HepG2 (cell line): ENCODE results near the gene ST6GALNAC2. TPM values are rescaled to one million over a fixed set of nuclear protein-coding genes. Genes with fewer than 3 reads are reported as not detected.

ENCODE experiments used
- ATAC-seq: fragments of 200-7000 bp; cut with Tn5 transposase; 3 replicates; pipeline ENCODE4 v1.9.1; 2020; ENCODE audit warnings: mild to moderate bottlenecking, moderate library complexity
- BruUV-seq: library from RNA; stranded (reverse); fragments of 400-500 nt; replicated peaks from 2 replicates; lab custom pipeline; 2021; lab: Mats Ljungman, UMichigan
- CTCF ChIA-PET: fragments of 300-600 bp; formaldehyde crosslinking; extraction: SDS; loops from one replicate; lab custom pipeline; 2021; ENCODE audit warnings: low total read pairs, inconsistent platforms, low intra/inter-chr PET ratio; lab: Yijun Ruan, JAX
- POLR2A ChIA-PET: fragments of 350-600 bp; sonication (Branson Sonifier 250); formaldehyde crosslinking; loops from one replicate; lab custom pipeline; 2020; ENCODE audit warnings: antibody characterized with exemption, inconsistent platforms; lab: Yijun Ruan, JAX
- DNase-seq: peaks from one replicate; pipeline ENCODE4 v3.0.0-alpha.2; 2015; ENCODE audit warnings: low spot score
- FAIRE-seq: peaks from 3 replicates; lab custom pipeline; 2011; peaks lifted over from hg19 to GRCh38; lab: Jason Lieb, UNC
- H2AFZ ChIP-seq: one replicate; pipeline ENCODE4 v1.6.1; 2011; ENCODE audit warnings: low read length, inconsistent platforms
- H3K27ac ChIP-seq: fragments of 300-600 bp; 3 replicates; pipeline ENCODE4 v1.8.0; 2011; ENCODE audit warnings: mixed run types, mild to moderate bottlenecking, mixed read lengths, low read length, inconsistent platforms; ENCODE audit not compliant: insufficient read depth; ENCODE audit errors: extremely low read length
- H3K27me3 ChIP-seq, 2 experiments: fragments of 200-600 bp in 1 of 2; 2 replicates in 1 of 2; 3 replicates in 1 of 2; pipeline versions ENCODE4 v1.6.0 to v1.8.0; 2011; ENCODE audit warnings: low read length in 2 of 2, mild to moderate bottlenecking in 2 of 2, moderate library complexity in 2 of 2, inconsistent platforms in 1 of 2; ENCODE audit not compliant: insufficient read depth in 2 of 2, control insufficient read depth in 1 of 2
- H3K36me3 ChIP-seq, 2 experiments: fragments of 200-600 bp in 1 of 2; replicated peaks in 1 of 2; 2 replicates in 1 of 2; 3 replicates in 1 of 2; pipeline versions ENCODE4 v1.5.1 to v1.8.0; 2011; ENCODE audit warnings: low read length in 2 of 2, inconsistent platforms in 1 of 2; ENCODE audit not compliant: insufficient read depth in 2 of 2, control insufficient read depth in 1 of 2
- H3K4me1 ChIP-seq: 2 replicates; pipeline ENCODE4 v1.5.1; 2012; ENCODE audit warnings: low read length, inconsistent platforms; ENCODE audit not compliant: insufficient read depth
- H3K4me2 ChIP-seq: 2 replicates; pipeline ENCODE4 v1.6.0; 2011; ENCODE audit warnings: low read depth, low read length, inconsistent platforms
- H3K4me3 ChIP-seq, 3 experiments: fragments of 200-600 bp in 1 of 3; sonication (generic), shearing (Covaris generic) in 1 of 3; replicated peaks in 1 of 3; 2 replicates each; pipeline ENCODE4 v1.5.1; 2011 to 2016; ENCODE audit warnings: low read length in 3 of 3, inconsistent platforms in 2 of 3, low read depth in 2 of 3, mild to moderate bottlenecking in 2 of 3, control low read depth in 1 of 3, mixed read lengths in 1 of 3; ENCODE audit not compliant: insufficient read depth in 1 of 3
- H3K79me2 ChIP-seq: one replicate; pipeline ENCODE4 v1.6.1; 2011; ENCODE audit warnings: low read length, inconsistent platforms; ENCODE audit not compliant: insufficient read depth
- H3K9ac ChIP-seq: 2 replicates; pipeline ENCODE4 v1.6.0; 2011; ENCODE audit warnings: mild to moderate bottlenecking, low read depth, low read length, inconsistent platforms; ENCODE audit not compliant: insufficient read depth
- H3K9me3 ChIP-seq: 2 replicates; pipeline ENCODE4 v1.5.1; 2012; ENCODE audit warnings: mild to moderate bottlenecking, low read length
- H4K20me1 ChIP-seq: 2 replicates; pipeline ENCODE4 v1.6.0; 2011; ENCODE audit warnings: inconsistent platforms, mild to moderate bottlenecking, low read length, moderate library complexity; ENCODE audit not compliant: insufficient read depth
- CEBPG ChIP-seq: IDR thresholded peaks from 2 replicates; pipeline ENCODE4 v1.6.1; 2016
- DNMT3B ChIP-seq: conservative IDR thresholded peaks from 2 replicates; pipeline ENCODE4 v1.6.1; 2016; ENCODE audit warnings: missing biosample characterization, control low read depth
- FIP1L1 ChIP-seq: fragments of 200-400 bp; formaldehyde crosslinking; IDR thresholded peaks from 2 replicates; pipeline ENCODE4 v1.6.1; 2018; ENCODE audit warnings: low read depth, mild to moderate bottlenecking, low read length, moderate library complexity, borderline replicate concordance; ENCODE audit not compliant: insufficient read depth
- FOXJ3 ChIP-seq: sonication (generic); formaldehyde crosslinking; IDR thresholded peaks from 2 replicates; pipeline ENCODE4 v1.4.0; 2020; ENCODE audit warnings: missing genetic modification reagents, mild to moderate bottlenecking, borderline replicate concordance
- KDM2A ChIP-seq: sonication (generic); formaldehyde crosslinking; IDR thresholded peaks from 2 replicates; pipeline ENCODE4 v1.4.0; 2020; ENCODE audit warnings: low read depth, missing genetic modification reagents, borderline replicate concordance
- KDM3A ChIP-seq: IDR thresholded peaks from 2 replicates; pipeline ENCODE4 v1.6.1; 2018; ENCODE audit warnings: low read depth, missing compliant biosample characterization
- MAFF ChIP-seq: IDR thresholded peaks from 2 replicates; pipeline ENCODE4 v1.6.1; 2011; ENCODE audit warnings: low read depth, low read length, improper control_type of control experiment
- NRL ChIP-seq: sonication (generic); formaldehyde crosslinking; IDR thresholded peaks from 2 replicates; pipeline ENCODE4 v1.5.0; 2020; ENCODE audit warnings: missing genetic modification reagents, mild to moderate bottlenecking, moderate library complexity, borderline replicate concordance
- RBAK ChIP-seq: sonication (generic); formaldehyde crosslinking; IDR thresholded peaks from 2 replicates; pipeline ENCODE4 v1.5.1; 2020; ENCODE audit warnings: mild to moderate bottlenecking, missing genetic modification reagents
- RXRB ChIP-seq: IDR thresholded peaks from 2 replicates; pipeline ENCODE4 v1.6.1; 2016; ENCODE audit warnings: borderline replicate concordance, missing genetic modification reagents, missing compliant biosample characterization
- SAFB2 ChIP-seq: sonication (generic); formaldehyde crosslinking; IDR thresholded peaks from 2 replicates; pipeline ENCODE4 v1.5.1; 2020; ENCODE audit warnings: missing genetic modification reagents, low read depth, mild to moderate bottlenecking, borderline replicate concordance
- ZNF230 ChIP-seq: sonication (generic); formaldehyde crosslinking; IDR thresholded peaks from 2 replicates; pipeline ENCODE4 v1.4.0; 2020; ENCODE audit warnings: mild to moderate bottlenecking, missing genetic modification reagents
- ZNF510 ChIP-seq: sonication (generic); formaldehyde crosslinking; IDR thresholded peaks from 2 replicates; pipeline ENCODE4 v1.4.0; 2020; ENCODE audit warnings: low read depth, mild to moderate bottlenecking, missing genetic modification reagents
- ZNF530 ChIP-seq: sonication (generic); formaldehyde crosslinking; IDR thresholded peaks from 2 replicates; pipeline ENCODE4 v1.5.0; 2020; ENCODE audit warnings: low read depth, mild to moderate bottlenecking, missing genetic modification reagents
- ZNF574 ChIP-seq: sonication (generic); formaldehyde crosslinking; IDR thresholded peaks from 2 replicates; pipeline ENCODE4 v1.4.0; 2020; ENCODE audit warnings: missing genetic modification reagents
- WGBS: methylation state at CpG from one replicate; pipeline ENCODE4 v1.1.6; 2017; ENCODE audit warnings: low lambda C conversion rate; 5-methylcytosine and 5-hydroxymethylcytosine counted together
- in situ Hi-C: cut with HindIII; loops from 2 replicates; pipeline ENCODE4 v1.10.0; 2017; ENCODE audit warnings: low pct_unique_long_range_greater_than_20kb; ENCODE audit not compliant: extremely low pct_ligation_motif_present
- intact Hi-C: fragments of 100-400 bp; cut with micrococcal nuclease; formaldehyde crosslinking; loops from one replicate; pipeline ENCODE4 v1.10.0; 2022; ENCODE audit not compliant: unreplicated experiment
- polyA plus RNA-seq, 8 experiments: library from polyadenylated mRNA; depleted of rRNA in 3 of 8; stranded (reverse) in 7 of 8; unstranded in 1 of 8; fragments of >200 nt; fragmentation: Illumina TruSeq in 4 of 8; extraction: Trizol in 4 of 8; gene quantifications; 2 replicates each; pipeline versions ENCODE4 v1.2.1 to v1.2.3, GENCODE V29; 2011 to 2016; ENCODE audit warnings: low read depth in 4 of 8, missing spikeins in 1 of 8, mixed read lengths in 1 of 8; ENCODE audit not compliant: insufficient read depth in 1 of 8
- total RNA-seq, 5 experiments: library from RNA; depleted of rRNA; stranded (reverse); fragments of >200 nt; fragmentation: Illumina TruSeq; extraction: Trizol; gene quantifications; 2 replicates each; pipeline ENCODE4 v1.2.3, GENCODE V29; 2016; ENCODE audit warnings: low read depth in 1 of 5
- TF ChIP-seq, protein P1 (sequence below): sonication (generic); formaldehyde crosslinking; IDR thresholded peaks from 2 replicates; pipeline ENCODE4 v1.4.0; 2020; ENCODE audit warnings: mild to moderate bottlenecking, missing genetic modification reagents

Gene ST6GALNAC2
- total and polyA plus RNA-seq, 2 of the 13 experiments (the other 11 are each of a cell fraction or from before 2014, with no cell fraction given): 0.12 to 0.49 TPM

GRCh38 chr17:76625496-76625895 is 39.8 kb upstream of the ST6GALNAC2 start (continued):
- TF ChIP-seq FIP1L1 (no peak), ZNF230 (CRISPR knock-in tag) (no peak), ZNF530 (CRISPR knock-in tag) (no peak), RBAK (CRISPR knock-in tag) (no peak), RXRB (CRISPR knock-in tag) (no peak), FOXJ3 (CRISPR knock-in tag) (no peak), NRL (CRISPR knock-in tag) (no peak)

DNA sequence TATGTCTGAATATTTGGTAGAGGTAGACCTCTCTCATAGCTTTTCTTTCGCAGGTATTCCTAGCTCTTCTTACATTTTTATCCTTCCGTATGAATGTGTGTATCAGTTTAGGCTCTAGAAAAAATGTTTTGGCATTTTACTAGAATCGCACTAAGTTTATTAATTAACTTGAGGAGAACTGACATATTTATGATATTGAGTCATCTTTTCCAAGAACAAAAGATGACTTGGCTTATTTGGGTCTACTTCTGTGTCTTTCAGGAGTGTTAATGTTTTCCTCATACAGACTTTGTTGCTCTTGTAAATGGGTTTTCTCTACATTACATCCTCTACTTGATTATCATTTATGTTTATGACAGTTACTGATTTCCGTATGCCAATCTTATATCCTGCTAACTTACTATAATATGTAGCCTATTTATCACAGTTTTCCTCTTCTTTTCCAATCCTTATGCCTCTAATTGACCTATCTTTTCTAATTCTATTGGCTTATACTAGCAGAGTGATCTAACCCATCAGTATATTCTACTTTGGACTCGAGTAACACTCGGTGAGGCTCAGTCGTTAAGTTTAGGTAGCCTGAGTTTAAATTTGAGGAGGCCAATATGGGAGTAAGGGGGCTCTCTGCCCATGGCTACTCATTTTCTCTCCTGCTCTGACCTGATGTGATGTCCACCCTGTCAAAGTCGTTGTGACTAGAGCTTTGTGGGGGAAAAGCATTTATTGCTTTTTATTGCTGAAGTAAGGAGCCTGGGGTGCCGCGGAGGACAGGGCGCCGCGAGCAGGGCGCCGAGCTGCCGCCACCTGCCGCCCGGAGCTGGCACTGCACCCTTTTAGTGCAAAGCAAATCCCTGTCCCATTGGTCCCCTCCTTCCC is 37.8 kb upstream of the ST6GALNAC2 start:
- Histone ChIP-seq H3K9ac (0 out of 2 replicates have a peak overlapping the region, but pooled peaks have one; percentile 10), H3K27ac (no peak overlapping the region), H3K4me2 (peak overlapping the region; percentile 94), H3K4me3 (peak overlapping the region in 2 of 3 experiments; percentile 44; a peak in 4 of 6 replicates), H3K27me3 (peaks cover 0 to 2% of the 10 kb centered on the region in 2 experiments; a peak in 1 of 5 replicates), H2AFZ (peak overlapping the region; percentile 69), H3K79me2 (no peaks in the 10 kb centered on the region), H3K9me3 (no peaks in the 10 kb centered on the region), H3K4me1 (peaks cover 13% of the 10 kb centered on the region), H4K20me1 (no peaks in the 10 kb centered on the region), H3K36me3 (no peaks in the 10 kb centered on the region)
- WGBS: 20% methylated on average over 18 of the region's 18 CpGs
- POLR2A ChIA-PET: interaction anchor here (0.9 to 3.6 kb wide), 5 partner anchors 9 to 101 kb away, joined by 3 to 22 read pairs (median 14); partner anchors contain the start of gene ST6GALNAC2
- intact Hi-C loops: loop anchor here (2.0 kb wide), 1 partner anchor 101 kb away; no protein-coding TSS in a partner anchor
- DNase-seq: peak; percentile 41
- peak; percentile 70 for FAIRE-seq
- ATAC-seq: peak; percentile 84
- BruUV-seq: no TSS peak
- CTCF ChIA-PET: interaction anchor here (1.3 to 2.9 kb wide), 4 partner anchors 53 to 101 kb away, joined by 3 to 21 read pairs (median 14); a partner anchor contains a TSS
- in situ Hi-C loops: loop anchor here (10.0 kb wide), 1 partner anchor 59 kb away; a partner anchor contains a TSS
- peak; percentile 51; the same call in 1 of the 2 replicates for TF ChIP-seq ZNF574 (CRISPR knock-in tag)
- 0 out of 2 replicates have a peak, but pooled peaks have one; percentile 55 for TF ChIP-seq KDM3A (CRISPR knock-in tag)
- TF ChIP-seq, protein P1, sequence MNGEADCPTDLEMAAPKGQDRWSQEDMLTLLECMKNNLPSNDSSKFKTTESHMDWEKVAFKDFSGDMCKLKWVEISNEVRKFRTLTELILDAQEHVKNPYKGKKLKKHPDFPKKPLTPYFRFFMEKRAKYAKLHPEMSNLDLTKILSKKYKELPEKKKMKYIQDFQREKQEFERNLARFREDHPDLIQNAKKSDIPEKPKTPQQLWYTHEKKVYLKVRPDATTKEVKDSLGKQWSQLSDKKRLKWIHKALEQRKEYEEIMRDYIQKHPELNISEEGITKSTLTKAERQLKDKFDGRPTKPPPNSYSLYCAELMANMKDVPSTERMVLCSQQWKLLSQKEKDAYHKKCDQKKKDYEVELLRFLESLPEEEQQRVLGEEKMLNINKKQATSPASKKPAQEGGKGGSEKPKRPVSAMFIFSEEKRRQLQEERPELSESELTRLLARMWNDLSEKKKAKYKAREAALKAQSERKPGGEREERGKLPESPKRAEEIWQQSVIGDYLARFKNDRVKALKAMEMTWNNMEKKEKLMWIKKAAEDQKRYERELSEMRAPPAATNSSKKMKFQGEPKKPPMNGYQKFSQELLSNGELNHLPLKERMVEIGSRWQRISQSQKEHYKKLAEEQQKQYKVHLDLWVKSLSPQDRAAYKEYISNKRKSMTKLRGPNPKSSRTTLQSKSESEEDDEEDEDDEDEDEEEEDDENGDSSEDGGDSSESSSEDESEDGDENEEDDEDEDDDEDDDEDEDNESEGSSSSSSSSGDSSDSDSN (CRISPR knock-in tag): no peak
- no peak for TF ChIP-seq SAFB2 (CRISPR knock-in tag)
- peak; percentile 84 for TF ChIP-seq KDM2A (CRISPR knock-in tag)
- TF ChIP-seq MAFF: peak; percentile 16; the same call in 1 of the 2 replicates
- no peak for TF ChIP-seq ZNF530 (CRISPR knock-in tag)
- no peak for TF ChIP-seq DNMT3B
- TF ChIP-seq CEBPG (CRISPR knock-in tag): no peak
- TF ChIP-seq ZNF510 (CRISPR knock-in tag): no peak
